ENCODE data around the gene TRABD2A.
"Not testable (repeated sequence)": the region's sequence is repeated elsewhere in the genome, so short reads cannot be mapped to it uniquely, and the experiment has no call there.

The TRABD2A gene

DNA sequence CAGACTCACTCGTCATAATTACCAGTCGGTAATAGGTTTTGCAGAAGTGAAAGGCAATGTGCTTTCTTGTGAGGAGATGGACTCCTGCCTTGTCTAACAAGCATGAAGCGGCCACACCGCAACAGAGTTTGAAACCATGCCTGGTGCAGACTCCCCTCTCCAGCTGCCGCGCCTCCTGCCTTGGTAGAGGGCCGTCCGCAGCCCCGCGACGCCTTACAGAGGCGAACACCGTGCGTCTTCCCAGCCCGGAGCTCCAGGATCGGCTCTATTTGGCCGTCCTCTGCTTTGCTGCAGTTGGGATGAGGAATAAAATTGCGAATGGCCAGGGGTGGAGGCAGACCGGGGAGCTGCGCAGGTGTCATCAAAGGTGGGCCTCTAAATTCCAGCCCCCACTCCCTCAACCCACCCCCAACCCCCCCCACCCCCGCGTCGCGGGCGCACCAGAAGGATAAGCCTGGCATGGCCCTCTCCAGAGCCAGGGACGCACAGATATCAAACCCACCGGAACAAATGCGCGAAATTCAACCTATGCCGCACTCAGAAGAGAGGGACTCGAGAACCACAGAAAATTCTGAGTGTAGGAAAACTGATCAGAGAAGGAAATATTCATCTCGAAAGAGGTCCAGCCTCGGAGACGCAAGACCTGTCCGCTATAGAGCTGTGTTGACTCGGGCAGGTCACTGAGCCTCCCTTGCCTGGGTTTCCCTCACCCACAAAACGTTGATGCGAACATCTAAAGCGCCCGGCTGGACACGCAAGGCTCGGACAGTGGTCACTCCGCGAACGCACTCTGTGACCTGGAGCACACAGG, 1.1 kb downstream of the TRABD2A start:
- DNase-seq (ENCODE audit: low spot score): peak; percentile 40

DNA sequence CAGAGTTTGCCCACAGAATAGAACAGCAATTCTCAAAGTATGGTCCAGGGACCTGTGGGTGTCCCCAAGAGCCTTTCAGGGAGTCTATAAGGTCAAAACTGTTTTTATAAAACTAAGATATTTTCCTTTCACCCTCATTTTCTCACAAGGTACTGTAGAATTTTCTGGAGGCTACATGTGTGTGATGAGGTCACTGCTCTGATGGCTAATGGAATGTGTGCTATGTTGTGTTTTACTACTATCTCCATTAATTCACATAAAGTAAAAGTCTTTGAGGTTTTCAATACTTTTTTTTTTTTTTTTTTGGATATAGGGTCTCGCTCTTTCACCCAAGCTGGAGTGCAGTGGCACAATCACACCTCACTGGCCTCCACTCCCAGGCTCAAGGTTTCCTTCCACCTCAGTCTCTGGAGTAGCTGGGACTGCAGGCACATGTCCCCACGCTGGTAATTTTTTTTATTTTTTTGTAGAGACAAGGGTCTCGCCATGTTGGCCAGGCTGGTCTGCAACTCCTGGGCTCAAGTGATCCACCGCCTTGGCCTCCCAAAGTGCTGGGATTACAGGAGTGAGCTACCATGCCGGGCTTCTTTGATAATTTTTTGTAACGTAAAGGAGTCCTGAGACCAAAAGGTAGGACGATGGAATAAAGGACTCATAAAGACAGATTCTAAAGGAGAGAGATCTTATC, 1.8 kb downstream of the TRABD2A start:
- no peak for DNase-seq (ENCODE audit: low spot score)

DNA sequence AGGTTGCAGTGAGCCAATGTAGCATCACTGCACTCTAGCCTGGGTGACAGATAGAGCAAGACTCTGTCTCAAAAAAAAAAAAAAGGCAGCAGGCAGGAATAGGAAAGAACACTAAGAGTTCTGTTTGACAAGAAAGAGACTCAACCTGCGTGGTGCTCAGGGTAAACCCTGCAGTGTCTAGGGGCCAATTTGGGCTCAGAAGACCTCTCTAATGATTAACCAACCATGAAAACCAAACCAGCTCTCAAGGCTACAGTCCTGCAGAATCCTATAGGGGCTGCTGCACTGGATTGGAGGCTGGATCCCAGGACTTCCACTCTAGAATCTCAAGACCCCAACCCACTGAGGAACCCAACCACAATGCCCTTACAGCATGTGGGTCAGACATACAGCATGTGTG, 2.4 kb downstream of the TRABD2A start:
- no peak for DNase-seq (ENCODE audit: low spot score)

DNA sequence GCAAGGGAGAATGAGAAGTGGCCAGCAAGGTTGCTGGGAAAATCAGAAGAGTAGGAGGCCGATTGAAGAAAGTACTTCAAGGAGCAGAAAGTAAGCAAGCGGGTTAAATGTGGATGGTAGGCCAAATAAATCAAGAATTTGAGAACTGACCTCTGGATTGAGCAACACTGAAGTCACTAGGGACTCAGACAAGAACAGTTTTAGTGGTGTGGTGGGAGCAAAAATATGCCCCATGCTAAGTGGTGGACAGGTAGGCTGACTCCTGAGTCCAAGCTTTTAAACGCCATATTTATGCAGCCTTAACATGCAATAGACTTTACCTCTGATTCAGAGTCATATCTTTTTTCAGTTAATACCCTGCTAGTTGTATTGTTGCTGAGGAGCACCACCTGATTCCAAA, 4.5 kb downstream of the TRABD2A start:
- no peak for DNase-seq (ENCODE audit: low spot score)

DNA sequence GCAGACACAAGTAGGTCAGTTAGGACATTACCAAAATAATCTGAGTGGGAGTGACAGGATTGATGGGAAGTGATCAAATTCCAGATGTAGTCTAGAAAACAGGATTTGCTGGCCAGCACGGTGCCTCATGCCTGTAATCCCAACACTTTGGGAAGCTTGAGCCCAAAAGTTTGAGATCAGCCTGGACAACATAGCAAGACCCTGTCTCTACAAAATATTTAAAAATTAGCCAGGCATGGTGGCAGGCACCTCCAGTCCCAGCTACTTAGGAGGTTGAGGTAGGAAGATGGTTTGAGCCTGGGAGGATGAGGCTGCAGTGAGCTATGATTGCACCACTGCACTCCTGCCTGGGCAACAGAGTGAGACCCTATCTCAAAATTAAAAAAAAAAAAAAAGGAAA, 5.3 kb downstream of the TRABD2A start:
- not testable (repeated sequence) for DNase-seq (ENCODE audit: low spot score)

DNA sequence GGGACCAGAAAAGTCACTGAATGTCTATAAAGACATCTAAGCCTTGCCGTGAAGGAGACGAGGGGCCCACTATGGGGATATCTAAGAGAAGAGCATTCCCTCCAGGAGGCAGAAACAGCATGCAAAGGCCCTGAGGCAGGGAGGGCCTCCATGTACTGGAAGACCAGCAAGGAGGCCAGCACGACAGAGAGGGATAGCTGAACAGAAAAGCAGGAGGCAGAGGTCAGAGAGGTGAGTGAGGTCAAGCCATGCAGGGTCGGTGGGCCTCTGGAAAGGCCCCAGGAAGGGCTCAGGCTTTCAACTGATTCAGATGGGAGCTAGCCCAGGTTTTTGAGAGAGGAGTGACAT, 5.7 kb downstream of the TRABD2A start:
- no peak for DNase-seq (ENCODE audit: low spot score)

DNA sequence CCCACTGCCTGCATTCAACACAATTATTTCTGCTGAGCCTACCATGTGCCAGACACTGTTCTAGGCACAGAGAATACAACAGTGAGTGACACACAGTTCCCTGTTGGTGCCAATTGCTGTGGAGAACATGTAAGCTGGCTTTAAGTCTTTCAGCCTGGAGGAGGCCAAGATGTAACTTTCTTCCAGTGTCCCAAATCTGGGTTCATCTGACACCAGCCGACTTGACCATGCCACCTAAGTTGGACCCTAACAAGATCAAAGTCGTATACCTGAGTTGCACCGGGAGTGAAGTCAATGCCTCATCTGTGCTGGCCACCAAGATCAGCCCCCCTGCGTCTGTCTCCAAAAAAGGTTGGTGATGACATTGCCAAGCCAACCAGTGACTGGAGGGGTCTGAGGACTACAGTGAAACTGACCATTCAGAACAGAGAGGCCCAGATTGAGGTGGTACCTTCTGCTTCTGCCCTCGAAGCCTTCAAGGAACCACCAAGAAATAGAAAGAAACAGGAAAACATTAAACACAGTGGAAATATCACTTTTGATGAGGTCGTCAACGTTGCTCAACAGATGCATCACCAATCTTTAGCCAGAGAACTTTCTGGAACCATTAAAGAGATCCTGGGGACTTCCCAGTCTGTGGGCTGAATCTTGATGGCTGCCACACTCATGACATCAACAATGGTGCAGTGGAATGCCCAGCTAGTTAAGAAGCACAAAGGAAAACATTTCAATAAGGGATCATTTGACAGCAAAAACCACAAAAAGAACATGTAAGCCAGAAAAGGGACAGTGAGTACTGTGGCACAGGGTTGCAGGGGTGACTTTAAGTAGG, 6.3 kb downstream of the TRABD2A start:
- no peak for DNase-seq (ENCODE audit: low spot score)

DNA sequence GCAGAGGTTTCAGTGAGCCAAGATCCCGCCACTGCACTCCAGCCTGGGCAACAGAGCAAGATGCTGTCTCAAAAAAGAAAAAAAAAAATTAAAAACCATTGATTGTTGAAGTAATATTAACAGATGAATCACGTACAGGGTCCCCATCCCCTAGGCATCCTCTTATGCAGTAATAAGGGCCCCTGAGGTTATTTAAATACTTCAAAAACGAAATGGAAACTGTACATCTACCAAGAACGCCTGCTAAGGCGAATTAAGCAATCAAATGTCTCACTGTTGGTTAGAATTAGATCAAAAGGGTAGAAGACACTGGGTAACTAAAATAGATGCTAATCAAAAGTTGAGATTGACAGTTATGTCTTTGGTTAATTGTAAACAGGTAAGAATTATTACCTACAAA, 7.5 kb downstream of the TRABD2A start:
- no peak for DNase-seq (ENCODE audit: low spot score)

DNA sequence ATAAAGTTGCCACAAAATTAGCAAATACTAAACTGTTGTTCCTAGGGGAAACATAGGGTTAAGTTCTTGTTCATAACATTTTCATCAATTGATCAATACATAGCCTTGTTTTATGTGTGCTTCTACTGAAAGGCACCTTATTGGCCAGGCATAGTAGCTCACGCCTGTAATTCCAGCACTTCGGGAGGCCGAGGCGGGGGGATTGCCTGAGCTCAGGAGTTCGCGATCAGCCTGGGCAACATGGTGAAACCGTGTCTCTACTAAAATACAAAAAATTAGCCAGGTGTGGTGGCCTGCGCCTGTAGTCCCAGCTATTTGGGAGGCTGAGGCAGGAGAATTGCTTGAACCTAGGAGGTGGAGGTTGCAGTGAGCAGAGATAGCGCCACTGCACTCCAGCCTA, 8.2 kb downstream of the TRABD2A start:
- not testable (repeated sequence) for DNase-seq (ENCODE audit: low spot score)

DNA sequence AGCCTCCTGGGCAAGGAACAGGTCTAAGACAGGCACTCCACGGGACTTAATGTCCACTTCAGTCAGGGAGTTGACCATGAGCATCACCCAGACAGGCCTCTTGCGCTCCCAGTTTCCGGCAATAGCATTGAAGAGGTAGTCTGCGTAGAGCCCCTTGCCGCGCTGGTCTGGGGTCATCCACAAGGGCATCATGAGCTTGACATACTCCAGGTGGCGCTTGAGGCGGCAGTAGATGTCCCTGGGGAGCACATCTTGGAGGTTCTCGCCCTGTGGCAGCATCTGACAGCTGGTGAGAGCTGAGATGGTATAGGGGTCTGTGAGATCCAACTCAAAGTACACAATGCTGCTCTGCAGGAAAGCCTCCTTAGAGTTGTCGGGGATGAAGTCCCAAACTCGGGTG, 10.6 kb downstream of the TRABD2A start:
- peak; percentile 33 for DNase-seq (ENCODE audit: low spot score)

DNA sequence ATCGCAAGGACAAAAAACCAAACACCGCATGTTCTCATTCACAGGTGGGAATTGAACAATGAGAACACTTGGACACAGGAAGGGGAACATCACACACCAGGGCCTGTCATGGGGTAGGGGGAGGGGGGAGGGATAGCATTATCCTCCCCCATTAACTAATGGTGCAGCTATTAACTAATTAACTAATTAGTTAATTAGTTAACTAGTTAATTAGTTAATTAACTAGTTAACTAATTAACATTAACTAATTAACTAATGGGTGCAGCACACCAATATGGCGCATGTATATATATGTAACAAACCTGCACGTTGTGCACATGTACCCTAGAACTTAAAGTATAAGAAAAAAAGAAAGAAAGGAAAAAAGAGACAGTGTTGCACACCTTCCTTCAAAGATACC, 12.6 kb downstream of the TRABD2A start:
- DNase-seq (ENCODE audit: low spot score): not testable (repeated sequence)

DNA sequence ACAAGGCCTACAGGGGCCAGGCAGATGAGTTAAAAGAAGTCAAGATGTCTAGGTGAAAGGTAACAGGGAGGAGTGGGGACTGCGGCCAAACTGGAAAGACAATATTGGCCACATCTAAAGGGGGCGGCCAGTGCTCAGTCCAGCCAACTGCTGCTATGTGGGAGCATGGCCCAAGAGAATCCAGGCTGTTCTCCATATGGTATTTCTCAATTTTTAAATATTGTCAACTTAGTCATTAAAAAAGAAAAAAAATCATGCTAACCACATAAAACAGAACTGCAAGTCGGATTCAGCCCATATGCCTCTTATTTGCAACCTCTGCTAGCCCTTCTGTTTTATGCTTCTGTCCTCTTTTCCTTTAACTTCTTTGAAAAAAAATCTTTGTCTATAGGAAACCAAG, 14.8 kb downstream of the TRABD2A start:
- no peak for DNase-seq (ENCODE audit: low spot score)

DNA sequence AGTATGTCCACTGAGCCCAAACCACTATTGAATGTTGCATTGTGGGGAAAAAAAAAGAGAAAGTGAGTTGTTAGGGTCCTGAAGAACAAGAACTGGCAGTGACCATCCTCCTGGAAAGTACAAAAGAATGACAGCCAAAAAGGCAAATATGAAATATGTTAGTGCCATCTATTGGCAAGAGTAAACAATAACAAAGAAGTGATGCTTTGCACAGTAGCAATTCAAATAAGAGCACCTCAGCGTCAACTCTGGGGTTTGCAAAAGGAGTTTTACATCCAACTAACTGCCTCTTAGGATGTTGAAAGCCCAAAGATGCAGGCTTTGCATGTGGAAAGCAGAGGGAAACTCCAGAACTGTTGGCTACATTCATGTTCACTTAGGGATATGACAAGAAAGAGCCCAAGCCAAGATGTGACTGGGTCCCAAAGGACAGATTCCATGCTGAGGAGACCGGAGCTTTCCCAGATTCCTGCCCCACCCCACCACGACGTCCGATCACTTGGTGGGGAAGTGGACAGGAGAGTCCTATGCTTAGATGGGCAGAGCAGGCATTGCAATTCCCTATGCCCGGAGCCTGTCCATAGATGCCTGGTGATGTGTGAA, 15.6 kb downstream of the TRABD2A start:
- DNase-seq (ENCODE audit: low spot score): peak; percentile 27

DNA sequence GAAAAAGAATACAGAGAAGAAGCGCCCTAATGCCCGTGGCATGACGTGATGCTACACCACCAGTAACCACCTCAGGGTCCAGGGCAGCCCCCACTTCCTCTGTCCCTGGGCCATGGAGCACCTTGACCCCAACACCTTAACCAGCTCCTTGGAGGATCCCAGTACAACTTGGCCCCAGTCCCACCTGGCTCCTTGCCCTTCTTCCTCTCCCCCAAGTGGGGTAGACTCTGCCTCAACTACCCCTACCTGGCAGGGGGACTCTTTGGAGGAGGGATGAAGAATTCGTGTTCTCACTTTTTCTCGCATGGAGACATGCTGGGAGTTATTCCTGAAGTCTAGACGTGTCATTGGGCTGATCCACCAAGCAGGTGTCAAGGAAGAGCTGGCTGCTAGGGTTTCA, 18.9 kb downstream of the TRABD2A start:
- DNase-seq (ENCODE audit: low spot score): no peak

DNA sequence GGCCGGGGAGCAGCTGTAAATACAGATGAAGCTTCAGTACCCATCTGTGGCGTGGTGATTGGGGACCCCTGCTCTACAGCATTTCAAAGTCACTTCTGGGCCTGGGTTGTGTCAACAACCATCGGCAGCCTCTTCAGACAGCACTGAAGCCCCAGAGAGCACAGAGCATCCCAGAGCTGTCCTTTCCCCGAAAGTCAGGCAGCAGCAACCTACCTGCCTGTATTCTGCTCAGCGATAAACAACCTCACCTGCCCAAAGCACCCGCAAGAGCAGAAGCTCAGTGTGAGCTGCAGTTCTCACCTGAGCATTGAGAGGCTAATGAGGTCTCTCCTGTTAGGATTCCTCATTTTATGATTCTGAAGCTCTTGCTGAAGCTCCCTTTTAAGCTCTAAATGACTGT, 19.3 kb downstream of the TRABD2A start:
- no peak for DNase-seq (ENCODE audit: low spot score)

DNA sequence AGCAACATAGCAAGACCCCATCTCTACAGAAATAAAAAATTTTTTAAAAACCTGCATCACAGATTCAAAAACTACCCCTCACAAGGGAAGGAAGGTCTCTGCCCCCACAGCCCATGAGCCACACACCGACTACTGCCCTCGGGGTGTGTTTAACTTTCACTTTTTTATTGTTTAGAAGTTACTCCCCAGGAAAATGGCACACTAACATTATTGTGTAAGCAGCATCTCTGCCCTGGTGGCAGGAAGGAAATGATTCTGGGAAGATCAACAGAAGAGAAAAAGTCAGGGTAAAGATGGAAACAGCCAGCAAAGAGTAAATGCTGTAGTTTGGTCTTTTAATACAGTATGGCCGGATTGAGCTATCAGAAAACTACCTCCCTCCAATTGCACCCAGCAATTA, 21.9 kb downstream of the TRABD2A start:
- no peak for DNase-seq (ENCODE audit: low spot score)

DNA sequence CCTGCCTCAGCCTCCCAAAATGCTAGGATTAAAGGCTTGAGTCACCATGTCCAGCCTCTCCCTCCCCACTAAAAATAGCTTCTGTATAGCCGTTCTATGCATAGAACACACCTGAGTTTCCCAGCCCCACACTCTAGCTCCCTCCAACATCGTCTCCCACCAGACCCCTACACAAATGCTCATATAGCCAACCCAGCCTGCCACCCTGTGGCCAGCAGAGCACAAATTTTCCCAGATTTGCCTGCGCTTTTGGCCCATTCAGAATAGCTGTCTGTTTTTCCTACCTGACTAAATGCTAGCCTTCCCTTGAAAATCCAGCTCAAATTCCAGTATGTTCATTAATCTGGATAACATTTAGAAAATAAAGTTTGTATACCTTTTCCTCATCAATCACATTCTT, 22.8 kb downstream of the TRABD2A start:
- no peak for DNase-seq (ENCODE audit: low spot score)

DNA sequence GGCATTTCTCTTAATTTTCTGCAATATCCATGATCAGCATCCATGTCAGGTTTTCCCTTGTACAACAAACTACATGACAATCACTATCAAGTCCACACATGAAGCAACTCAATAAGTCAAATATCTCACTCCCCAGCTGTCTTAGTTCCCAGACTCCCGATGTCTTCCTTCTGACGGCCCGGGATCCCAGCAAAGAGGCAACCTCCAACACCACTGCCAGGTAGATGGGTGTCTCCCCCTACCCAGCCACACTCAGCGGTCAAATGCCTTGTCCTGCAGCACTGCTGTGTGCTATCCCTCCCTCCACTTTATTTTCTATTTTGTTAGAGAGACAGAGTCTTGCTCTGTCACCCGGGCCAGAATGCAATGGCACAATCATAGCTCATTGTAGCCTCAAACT, 23.3 kb downstream of the TRABD2A start:
- DNase-seq (ENCODE audit: low spot score): no peak

DNA sequence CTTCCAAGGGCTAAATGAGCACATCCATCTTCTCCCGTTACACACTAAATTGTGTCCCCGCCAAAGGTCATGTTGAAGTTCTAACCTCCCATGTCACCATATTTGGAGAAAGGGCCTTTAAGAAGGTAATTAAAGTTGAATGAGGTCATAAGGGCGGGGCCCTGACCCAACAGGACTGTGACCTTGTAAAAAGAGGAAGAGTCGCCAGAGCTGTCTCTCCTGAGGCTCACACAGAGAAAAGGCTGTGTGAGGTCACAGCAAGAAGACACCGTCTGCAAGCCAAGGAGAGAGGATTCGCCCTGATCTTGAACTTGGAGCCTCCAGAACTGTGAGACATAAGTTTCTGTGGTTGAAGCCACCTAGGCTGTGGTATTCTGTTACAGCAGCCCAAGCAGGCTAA, 24.1 kb downstream of the TRABD2A start:
- DNase-seq (ENCODE audit: low spot score): peak; percentile 21

DNA sequence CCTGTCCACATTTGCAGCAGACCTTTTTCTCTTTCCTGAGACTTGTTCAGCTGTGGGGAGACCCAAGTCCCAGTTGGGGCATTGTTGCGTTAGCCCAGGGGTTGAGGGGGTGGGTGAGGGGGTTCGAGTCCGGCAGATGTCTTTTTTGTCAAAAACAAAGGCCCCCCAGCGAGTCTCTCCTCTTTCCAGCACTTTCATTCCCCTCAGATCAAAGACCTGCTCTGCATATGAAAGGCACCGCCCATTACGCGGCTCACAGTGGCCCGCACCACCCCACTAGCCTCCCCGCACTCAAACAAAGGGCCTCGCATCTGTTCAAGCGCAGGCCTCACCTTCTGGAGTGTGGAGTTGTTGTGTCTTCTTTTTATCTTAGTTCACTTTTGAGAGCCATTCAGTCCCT, 25.2 kb downstream of the TRABD2A start:
- DNase-seq (ENCODE audit: low spot score): no peak

DNA sequence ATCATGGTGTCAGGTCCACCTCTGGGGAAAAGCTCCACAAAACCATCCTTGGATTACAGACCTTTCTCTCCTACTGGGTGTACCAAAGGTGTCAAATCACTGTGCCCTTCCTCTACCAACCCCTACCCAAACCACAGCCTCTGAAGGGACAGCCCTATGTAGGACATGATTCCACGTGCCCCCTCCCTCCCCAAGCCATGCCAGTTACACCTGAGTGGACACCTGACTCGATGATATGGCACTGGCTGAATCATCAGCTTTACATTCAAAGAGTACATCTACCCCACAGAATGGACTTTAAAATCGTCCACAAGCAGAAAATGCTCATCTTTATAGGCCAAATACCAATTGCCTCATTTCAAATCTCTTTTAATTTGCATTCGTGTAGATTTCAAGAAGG, 26.0 kb downstream of the TRABD2A start:
- no peak for DNase-seq (ENCODE audit: low spot score)

DNA sequence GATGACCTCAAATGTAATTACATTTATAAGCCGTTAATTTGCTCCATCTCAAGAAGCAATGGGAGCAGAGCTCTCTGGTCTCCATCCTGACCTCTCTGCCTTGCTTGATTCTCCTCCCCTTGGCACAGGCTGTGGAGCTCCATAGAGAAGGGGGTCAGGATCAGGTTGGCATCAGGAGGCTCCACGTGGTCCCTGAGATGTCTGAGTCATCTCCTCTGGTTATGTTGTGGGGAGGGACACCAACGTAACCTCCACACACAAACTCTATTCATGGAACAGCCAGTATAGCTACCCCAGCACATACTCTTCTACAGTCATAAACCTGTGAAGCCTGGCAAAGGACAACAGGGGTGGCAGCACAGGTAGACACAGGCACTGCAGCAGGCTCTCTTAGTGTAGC, 29.0 kb downstream of the TRABD2A start:
- no peak for DNase-seq (ENCODE audit: low spot score)

DNA sequence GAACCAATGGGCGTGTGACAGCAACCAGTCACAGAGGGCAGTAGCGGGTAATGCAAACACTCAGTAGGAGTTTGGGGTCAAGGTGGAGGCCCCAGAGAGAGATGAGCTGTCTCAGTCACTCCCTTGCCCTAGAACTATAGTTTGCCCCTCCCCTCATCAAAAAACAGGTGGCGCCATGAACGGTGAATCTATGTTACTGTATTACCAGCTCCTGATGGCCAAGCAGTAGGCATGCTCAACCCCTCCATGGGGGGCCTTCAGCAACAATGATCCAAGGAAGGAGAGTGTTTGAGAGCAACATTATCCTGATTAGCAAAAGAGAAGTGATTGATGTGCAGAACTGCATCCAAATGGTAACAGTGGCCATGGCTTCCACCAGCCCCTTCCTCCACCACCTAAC, 30.4 kb downstream of the TRABD2A start:
- DNase-seq (ENCODE audit: low spot score): no peak
